ENCODE results near the gene PRKAR2A.

PRKAR2A gene

GRCh38 chr3:48847504-48848423 is at the start of gene PRKAR2A:
TSS of gene PRKAR2A (minus strand) at chr3:48847874. CDS start at chr3:48847596, 278 bp downstream.
- peak; percentile 31 for DNase-seq

GRCh38 chr3:48896936-48897335 is 49.3 kb upstream of the PRKAR2A start:
- no peak for DNase-seq

- DNase-seq: no peak
Measured at GRCh38 chr3:48894516-48894915, 46.8 kb upstream of the PRKAR2A start.

GRCh38 chr3:48891606-48892005 is 43.9 kb upstream of the PRKAR2A start:
- no peak for DNase-seq

GRCh38 chr3:48885753-48886152 is 38.1 kb upstream of the PRKAR2A start:
- no peak for DNase-seq

GRCh38 chr3:48881652-48882114 is 34.0 kb upstream of the PRKAR2A start:
- DNase-seq: no peak

- DNase-seq: no peak
Measured at GRCh38 chr3:48881006-48881405, 33.3 kb upstream of the PRKAR2A start.

GRCh38 chr3:48879994-48880377 is 32.3 kb upstream of the PRKAR2A start:
- DNase-seq: no peak

- DNase-seq: no peak
Measured at GRCh38 chr3:48879307-48879993, 31.8 kb upstream of the PRKAR2A start.

GRCh38 chr3:48877671-48878070 is 30.0 kb upstream of the PRKAR2A start:
- DNase-seq: no peak

GRCh38 chr3:48863122-48863521 is 15.4 kb upstream of the PRKAR2A start:
- no peak for DNase-seq

- no peak for DNase-seq
Measured at GRCh38 chr3:48859206-48859605, 11.5 kb upstream of the PRKAR2A start.

GRCh38 chr3:48858709-48859108 is 11.0 kb upstream of the PRKAR2A start:
- DNase-seq: no peak

- no peak for DNase-seq
Measured at GRCh38 chr3:48857641-48858040, 10.0 kb upstream of the PRKAR2A start.

- DNase-seq: no peak
Measured at GRCh38 chr3:48856469-48856868, 8.8 kb upstream of the PRKAR2A start.

- DNase-seq: no peak
Measured at GRCh38 chr3:48855681-48856447, 8.2 kb upstream of the PRKAR2A start.

GRCh38 chr3:48852151-48852550 is 4.5 kb upstream of the PRKAR2A start:
- no peak for DNase-seq

- DNase-seq: no peak
Measured at GRCh38 chr3:48851407-48851806, 3.7 kb upstream of the PRKAR2A start.

GRCh38 chr3:48848816-48849515 is 1.3 kb upstream of the PRKAR2A start:
- no peak for DNase-seq

GRCh38 chr3:48847053-48847503 is 596 bp downstream of the PRKAR2A start:
- no peak for DNase-seq

GRCh38 chr3:48845170-48845569 is 2.5 kb downstream of the PRKAR2A start:
- DNase-seq: no peak

- DNase-seq: no peak
Measured at GRCh38 chr3:48837163-48837562, 10.5 kb downstream of the PRKAR2A start.
